Glutamatergic neuron (in vitro differentiated cells): ENCODE measurements around the gene RNF181. TPM values are rescaled to one million over a fixed set of nuclear protein-coding genes. Genes with fewer than 3 reads are reported as not detected.
A peak's percentile ranks its signal among the peaks of the same experiment; 100 is the strongest.

ENCODE experiments used
- DNase-seq: peaks from one replicate; pipeline ENCODE4 v3.0.0; 2022
- H3K27ac Mint-ChIP-seq: one replicate; pipeline ENCODE4 v1.8.0; 2020; ENCODE audit warnings: mild to moderate bottlenecking, mixed read lengths, inconsistent platforms; ENCODE audit not compliant: unreplicated experiment
- H3K27me3 Mint-ChIP-seq: one replicate; pipeline ENCODE4 v1.8.0; 2020; ENCODE audit warnings: mild to moderate bottlenecking, moderate library complexity, mixed read lengths, inconsistent platforms; ENCODE audit not compliant: unreplicated experiment
- H3K36me3 Mint-ChIP-seq: one replicate; pipeline ENCODE4 v1.8.0; 2020; ENCODE audit warnings: mild to moderate bottlenecking, mixed read lengths, inconsistent platforms; ENCODE audit not compliant: unreplicated experiment
- H3K4me1 Mint-ChIP-seq: one replicate; pipeline ENCODE4 v1.8.0; 2020; ENCODE audit warnings: mild to moderate bottlenecking, low read depth, mixed read lengths, inconsistent platforms; ENCODE audit not compliant: unreplicated experiment
- H3K4me3 Mint-ChIP-seq: one replicate; pipeline ENCODE4 v1.8.0; 2020; ENCODE audit warnings: mild to moderate bottlenecking, mixed read lengths, inconsistent platforms; ENCODE audit not compliant: unreplicated experiment
- H3K9me3 Mint-ChIP-seq: one replicate; pipeline ENCODE4 v1.8.0; 2020; ENCODE audit warnings: mild to moderate bottlenecking, moderate library complexity, mixed read lengths, inconsistent platforms; ENCODE audit not compliant: unreplicated experiment
- total RNA-seq: library from RNA; stranded (reverse); fragmentation: NEBNext Ultra II Directional; extraction: Animal tissue kit (Norgen Biotek cat#: 25700); gene quantifications from one replicate; pipeline ENCODE4 v1.2.1, GENCODE V29; 2021; ENCODE audit not compliant: unreplicated experiment
- TF ChIP-seq, protein P1 (sequence below): fragments of 200-600 bp; sonication (generic); IDR thresholded peaks from one replicate; pipeline ENCODE4 v1.5.0; 2021; ENCODE audit not compliant: partially characterized antibody, unreplicated experiment

Gene RNF181
- total RNA-seq, 1 donor from 2014 or later: 75.1 TPM

DNA sequence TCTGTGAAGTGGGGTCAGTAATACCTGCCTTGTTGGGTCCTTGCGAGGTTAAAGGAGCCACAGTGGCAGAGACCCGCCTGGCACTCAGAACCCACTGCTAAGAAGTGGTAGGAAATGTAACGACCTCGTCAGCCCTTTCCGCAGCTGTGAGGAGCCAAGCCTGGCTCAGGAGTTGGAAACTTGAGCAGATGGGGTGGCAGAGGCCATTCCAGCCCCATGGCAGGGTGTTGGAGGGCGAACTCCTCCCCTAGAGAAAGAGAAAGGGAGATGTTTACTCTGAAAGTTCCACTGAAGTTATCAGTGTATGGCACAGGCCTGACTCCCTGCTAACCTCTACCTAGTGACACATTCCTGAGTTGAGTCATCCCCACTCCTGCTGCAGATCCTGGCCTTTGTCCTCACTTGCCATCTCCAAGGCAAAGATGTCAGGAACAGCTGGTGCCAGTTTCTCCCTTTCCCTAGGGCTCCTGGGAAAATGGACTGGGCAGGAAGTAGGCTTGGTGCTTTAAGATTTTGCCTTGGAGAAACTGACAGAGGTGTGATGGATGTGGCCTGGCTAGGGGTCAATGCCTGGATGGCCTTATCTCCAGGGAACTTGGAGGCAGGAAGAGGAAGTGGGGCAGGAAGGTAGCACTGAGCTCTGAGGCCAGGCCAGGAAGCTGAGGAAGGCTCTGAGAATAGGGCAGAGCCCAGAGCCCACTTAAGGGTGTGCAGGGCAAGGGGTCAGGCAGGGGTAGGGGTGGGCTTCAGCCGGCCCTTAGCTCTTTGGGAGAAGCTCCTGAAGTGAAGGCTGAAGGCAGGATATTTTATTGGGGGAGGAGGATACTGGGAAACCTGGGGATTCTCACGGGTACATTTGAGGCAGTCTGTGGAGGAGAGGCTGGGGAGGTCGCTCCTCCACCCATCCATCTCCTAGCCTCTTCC, 10.4 kb upstream of the RNF181 start:
- no peaks in the 10 kb centered on the region for H3K36me3 Mint-ChIP-seq
- H3K4me1 Mint-ChIP-seq: peaks cover under 1% of the 10 kb centered on the region
- H3K27me3 Mint-ChIP-seq: peaks cover 6% of the 10 kb centered on the region
- peak overlapping the region; percentile 68 for H3K4me3 Mint-ChIP-seq
- TF ChIP-seq, protein P1, sequence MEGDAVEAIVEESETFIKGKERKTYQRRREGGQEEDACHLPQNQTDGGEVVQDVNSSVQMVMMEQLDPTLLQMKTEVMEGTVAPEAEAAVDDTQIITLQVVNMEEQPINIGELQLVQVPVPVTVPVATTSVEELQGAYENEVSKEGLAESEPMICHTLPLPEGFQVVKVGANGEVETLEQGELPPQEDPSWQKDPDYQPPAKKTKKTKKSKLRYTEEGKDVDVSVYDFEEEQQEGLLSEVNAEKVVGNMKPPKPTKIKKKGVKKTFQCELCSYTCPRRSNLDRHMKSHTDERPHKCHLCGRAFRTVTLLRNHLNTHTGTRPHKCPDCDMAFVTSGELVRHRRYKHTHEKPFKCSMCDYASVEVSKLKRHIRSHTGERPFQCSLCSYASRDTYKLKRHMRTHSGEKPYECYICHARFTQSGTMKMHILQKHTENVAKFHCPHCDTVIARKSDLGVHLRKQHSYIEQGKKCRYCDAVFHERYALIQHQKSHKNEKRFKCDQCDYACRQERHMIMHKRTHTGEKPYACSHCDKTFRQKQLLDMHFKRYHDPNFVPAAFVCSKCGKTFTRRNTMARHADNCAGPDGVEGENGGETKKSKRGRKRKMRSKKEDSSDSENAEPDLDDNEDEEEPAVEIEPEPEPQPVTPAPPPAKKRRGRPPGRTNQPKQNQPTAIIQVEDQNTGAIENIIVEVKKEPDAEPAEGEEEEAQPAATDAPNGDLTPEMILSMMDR: no peak
- DNase-seq: no peak
- peaks cover 6% of the 10 kb centered on the region for H3K9me3 Mint-ChIP-seq
- peak overlapping the region; percentile 48 for H3K27ac Mint-ChIP-seq

GRCh38 chr2:85585781-85586105, 9.8 kb upstream of the RNF181 start:
- no peak for DNase-seq
- Mint-ChIP-seq H3K27ac (no peak overlapping the region), H3K27me3 (peaks cover 8% of the 10 kb centered on the region), H3K4me3 (peak overlapping the region; percentile 13), H3K4me1 (peaks cover 2% of the 10 kb centered on the region), H3K36me3 (no peaks in the 10 kb centered on the region), H3K9me3 (peaks cover 6% of the 10 kb centered on the region)
- TF ChIP-seq, protein P1: no peak

DNA sequence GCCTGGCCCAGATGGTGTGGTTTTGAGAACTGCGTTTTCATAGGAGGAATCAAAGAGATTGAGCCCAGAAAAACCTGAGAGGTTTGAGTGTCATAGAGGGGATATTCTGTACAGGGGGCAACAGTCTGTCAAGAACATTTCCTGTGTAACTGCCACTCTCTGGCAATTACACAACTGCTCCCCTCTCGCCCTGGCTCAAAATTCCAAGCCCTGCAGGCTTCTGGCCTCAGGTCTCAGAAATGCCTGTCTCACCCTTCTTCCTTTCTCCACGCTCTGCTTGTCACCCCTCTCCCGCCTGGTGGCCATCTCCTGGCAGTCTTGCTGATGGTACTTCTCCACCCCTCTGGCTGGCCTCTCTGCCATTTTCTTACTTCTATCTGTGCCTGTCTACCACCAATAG, 7.3 kb upstream of the RNF181 start:
- no peak for DNase-seq
- Mint-ChIP-seq H3K4me1 (peaks cover 2% of the 10 kb centered on the region), H3K9me3 (peaks cover 6% of the 10 kb centered on the region), H3K36me3 (no peaks in the 10 kb centered on the region), H3K4me3 (no peak overlapping the region), H3K27me3 (peaks cover 7% of the 10 kb centered on the region), H3K27ac (no peak overlapping the region)
- TF ChIP-seq, protein P1: no peak

- DNase-seq: no peak
- H3K27ac Mint-ChIP-seq: no peak overlapping the region
- peaks cover 4% of the 10 kb centered on the region for H3K27me3 Mint-ChIP-seq
- peaks cover 2% of the 10 kb centered on the region for H3K4me1 Mint-ChIP-seq
- H3K9me3 Mint-ChIP-seq: peaks cover 6% of the 10 kb centered on the region
- TF ChIP-seq, protein P1: no peak
- H3K36me3 Mint-ChIP-seq: no peaks in the 10 kb centered on the region
- peak overlapping the region; percentile 1 for H3K4me3 Mint-ChIP-seq
Observed at GRCh38 chr2:85588645-85589044, 6.9 kb upstream of the RNF181 start.

GRCh38 chr2:85589181-85589580, 6.4 kb upstream of the RNF181 start:
- Mint-ChIP-seq H3K4me1 (peaks cover 2% of the 10 kb centered on the region), H3K36me3 (no peaks in the 10 kb centered on the region)

More at GRCh38 chr2:85589181-85589580, 6.4 kb upstream of the RNF181 start:
- H3K27ac Mint-ChIP-seq: no peak overlapping the region
- no peak overlapping the region for H3K4me3 Mint-ChIP-seq
- no peak for DNase-seq
- TF ChIP-seq, protein P1: no peak
- peaks cover 4% of the 10 kb centered on the region for H3K27me3 Mint-ChIP-seq
- H3K9me3 Mint-ChIP-seq: peaks cover 6% of the 10 kb centered on the region
